Panc1 (cell line): Measurements from ENCODE around the gene NCOA5. TPM values are rescaled to one million over a fixed set of nuclear protein-coding genes. Genes with fewer than 3 reads are reported as not detected.

Experiments used
- ATAC-seq: fragments of 200-7000 bp; cut with Tn5 transposase; 2 replicates; pipeline ENCODE4 v1.9.1; 2020; ENCODE audit warnings: mild to moderate bottlenecking, moderate library complexity
- BruUV-seq: library from RNA; stranded (reverse); fragments of 400-500 nt; replicated peaks from 2 replicates; lab custom pipeline; 2021; lab: Mats Ljungman, UMichigan
- CTCF ChIA-PET: fragments of 300-600 bp; sonication (Branson Sonifier 250); formaldehyde crosslinking; loops from one replicate; lab custom pipeline; 2022; ENCODE audit warnings: antibody characterized with exemption; lab: Charles Lee
- POLR2A ChIA-PET: fragments of 300-600 bp; sonication (Branson Sonifier 250); formaldehyde crosslinking; loops from one replicate; lab custom pipeline; 2022; ENCODE audit warnings: antibody characterized with exemption; lab: Charles Lee
- DNase-seq: peaks from one replicate; pipeline ENCODE4 v3.0.0-alpha.2; 2010; ENCODE audit warnings: low read depth, low spot score
- H3K27ac ChIP-seq: 2 replicates; pipeline ENCODE4 v1.5.1; 2011; ENCODE audit warnings: mild to moderate bottlenecking, low read length, inconsistent platforms
- H3K27me3 ChIP-seq: fragments of 200-500 bp; sonication (Bioruptor generic); 2 replicates; pipeline ENCODE4 v1.6.0; 2014; ENCODE audit warnings: low read length, inconsistent platforms; ENCODE audit not compliant: control insufficient read depth, insufficient read depth
- H3K36me3 ChIP-seq: fragments of 200-500 bp; sonication (Bioruptor generic); 2 replicates; pipeline ENCODE4 v1.5.1; 2014; ENCODE audit warnings: inconsistent platforms, mild to moderate bottlenecking, low read length, moderate library complexity; ENCODE audit not compliant: control insufficient read depth, insufficient read depth
- H3K4me1 ChIP-seq: 2 replicates; pipeline ENCODE4 v1.5.1; 2011; ENCODE audit warnings: inconsistent platforms, mild to moderate bottlenecking, low read length, moderate library complexity; ENCODE audit not compliant: control insufficient read depth, insufficient read depth
- H3K4me3 ChIP-seq, 2 experiments: 2 replicates each; pipeline ENCODE4 v1.5.1; 2011 to 2012; ENCODE audit warnings: low read depth in 2 of 2, low read length in 2 of 2, mild to moderate bottlenecking in 2 of 2, inconsistent platforms in 1 of 2, moderate library complexity in 1 of 2
- H3K9me3 ChIP-seq: fragments of 200-500 bp; sonication (Bioruptor generic); 2 replicates; pipeline ENCODE4 v1.5.1; 2014; ENCODE audit warnings: low read depth, mild to moderate bottlenecking, inconsistent platforms, low read length, moderate library complexity; ENCODE audit not compliant: control insufficient read depth, insufficient read depth
- POLR2AphosphoS5 ChIP-seq: IDR thresholded peaks from 2 replicates; pipeline ENCODE4 v1.6.1; 2012; ENCODE audit warnings: mild to moderate bottlenecking, low read depth, low read length, moderate library complexity
- REST ChIP-seq, 2 experiments: IDR thresholded peaks; 2 replicates each; pipeline ENCODE4 v1.6.1; 2011 to 2012; ENCODE audit warnings: low read depth in 2 of 2, control low read depth in 1 of 2, low read length in 1 of 2, mild to moderate bottlenecking in 1 of 2, moderate library complexity in 1 of 2; ENCODE audit not compliant: insufficient read depth in 1 of 2
- SIN3A ChIP-seq: IDR thresholded peaks from 2 replicates; pipeline ENCODE4 v1.6.1; 2012; ENCODE audit warnings: low read depth, mild to moderate bottlenecking, low read length, moderate library complexity, borderline replicate concordance; ENCODE audit not compliant: insufficient read depth
- TCF7L2 ChIP-seq: IDR thresholded peaks from 2 replicates; pipeline ENCODE4 v1.6.1; 2011; ENCODE audit warnings: mild to moderate bottlenecking, low read depth, low read length, inconsistent platforms
- in situ Hi-C: cut with HindIII; loops from 2 replicates; pipeline ENCODE4 v1.10.0; 2016; ENCODE audit warnings: low sequenced_read_pairs, low pct_unique_long_range_greater_than_20kb
- intact Hi-C: fragments of 100-400 bp; cut with micrococcal nuclease; formaldehyde crosslinking; loops from one replicate; pipeline ENCODE4 v1.10.0; 2022; ENCODE audit not compliant: unreplicated experiment
- total RNA-seq: library from RNA; stranded (reverse); gene quantifications from one replicate; pipeline ENCODE4 v1.2.1, GENCODE V29; 2021; ENCODE audit not compliant: unreplicated experiment
- TF ChIP-seq, protein P1 (sequence below): fragments of 450-650 bp; IDR thresholded peaks from 2 replicates; pipeline ENCODE4 v1.5.1; 2017; ENCODE audit warnings: mild to moderate bottlenecking

NCOA5 gene
- total RNA-seq, 1 experiment from 2014 or later: 30.6 TPM

DNA sequence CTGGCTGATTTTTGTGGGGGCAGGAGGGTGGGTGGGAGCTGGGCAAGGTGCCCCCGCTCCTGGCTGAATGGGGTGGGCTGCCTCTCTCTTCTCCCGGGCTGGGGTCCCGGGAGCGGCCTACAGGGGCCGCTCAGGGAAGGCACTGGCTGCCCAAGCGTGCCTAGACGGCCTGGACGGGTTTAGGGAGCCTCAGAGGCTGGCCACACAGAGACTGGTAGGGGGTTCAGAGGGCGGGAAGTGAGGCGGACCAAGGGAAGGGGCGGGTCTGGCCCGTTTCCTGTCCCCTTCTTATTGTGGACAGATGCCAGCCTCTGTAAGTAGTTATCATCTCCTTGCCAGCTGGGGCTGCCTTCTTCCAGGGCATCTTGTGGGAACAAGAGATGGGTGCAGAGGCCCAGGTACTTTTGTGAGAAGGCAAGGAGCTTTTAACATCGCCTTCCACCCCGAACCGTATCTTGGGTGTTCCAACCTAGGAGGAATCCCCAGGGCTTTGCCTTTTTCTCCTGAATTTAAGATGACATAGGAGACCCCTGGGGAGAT is 28.8 kb upstream of the NCOA5 start:
- in situ Hi-C loops: no loop called here
- peak overlapping the region; percentile 62 to 81 for H3K4me3 ChIP-seq
- H3K4me1 ChIP-seq: peaks cover 13% of the 10 kb centered on the region; the same call in 1 of the 2 replicates
- H3K36me3 ChIP-seq: no peaks in the 10 kb centered on the region
- no TSS peak for BruUV-seq
- DNase-seq (no peak), ATAC-seq (peak; percentile 80)
- H3K9me3 ChIP-seq: no peaks in the 10 kb centered on the region
- CTCF ChIA-PET: interaction anchor here (1.0 kb wide), 1 partner anchor 96 kb away, joined by 3 read pairs; no protein-coding TSS in a partner anchor
- no peaks in the 10 kb centered on the region for H3K27me3 ChIP-seq
- POLR2A ChIA-PET: no interaction called here
- intact Hi-C loops: no loop called here
- TF ChIP-seq REST (IDR thresholded peaks at IDR 0.05; ENCODE audit: insufficient read depth in 1 of 2, low read depth in 2 of 2, low read length in 1 of 2) (no peak), POLR2AphosphoS5 (no peak), SIN3A (no peak), TCF7L2 (no peak)
- TF ChIP-seq, protein P1, sequence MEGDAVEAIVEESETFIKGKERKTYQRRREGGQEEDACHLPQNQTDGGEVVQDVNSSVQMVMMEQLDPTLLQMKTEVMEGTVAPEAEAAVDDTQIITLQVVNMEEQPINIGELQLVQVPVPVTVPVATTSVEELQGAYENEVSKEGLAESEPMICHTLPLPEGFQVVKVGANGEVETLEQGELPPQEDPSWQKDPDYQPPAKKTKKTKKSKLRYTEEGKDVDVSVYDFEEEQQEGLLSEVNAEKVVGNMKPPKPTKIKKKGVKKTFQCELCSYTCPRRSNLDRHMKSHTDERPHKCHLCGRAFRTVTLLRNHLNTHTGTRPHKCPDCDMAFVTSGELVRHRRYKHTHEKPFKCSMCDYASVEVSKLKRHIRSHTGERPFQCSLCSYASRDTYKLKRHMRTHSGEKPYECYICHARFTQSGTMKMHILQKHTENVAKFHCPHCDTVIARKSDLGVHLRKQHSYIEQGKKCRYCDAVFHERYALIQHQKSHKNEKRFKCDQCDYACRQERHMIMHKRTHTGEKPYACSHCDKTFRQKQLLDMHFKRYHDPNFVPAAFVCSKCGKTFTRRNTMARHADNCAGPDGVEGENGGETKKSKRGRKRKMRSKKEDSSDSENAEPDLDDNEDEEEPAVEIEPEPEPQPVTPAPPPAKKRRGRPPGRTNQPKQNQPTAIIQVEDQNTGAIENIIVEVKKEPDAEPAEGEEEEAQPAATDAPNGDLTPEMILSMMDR: no peak
- peak overlapping the region; percentile 60 for H3K27ac ChIP-seq

GRCh38 chr20:46117704-46118467 is 28.1 kb upstream of the NCOA5 start, which contains the start of gene CD40:
Gene CD40 (plus strand): TSS chr20:46118314. CDS start chr20:46118344, 30 bp downstream.
- Histone ChIP-seq H3K4me1 (peaks cover 13% of the 10 kb centered on the region; the same call in 1 of the 2 replicates), H3K36me3 (no peaks in the 10 kb centered on the region), H3K9me3 (no peaks in the 10 kb centered on the region), H3K4me3 (peak within 1 kb of the TSS; percentile 62 to 81), H3K27ac (peak within 1 kb of the TSS; percentile 60), H3K27me3 (no peaks in the 10 kb centered on the region)
- ChIA-PET CTCF (interaction anchor here (1.0 kb wide), 1 partner anchor 95 kb away, joined by 3 read pairs; no protein-coding TSS in a partner anchor), POLR2A (no interaction called here)
- in situ Hi-C loops: no loop called here
- ATAC-seq (peak; percentile 97), DNase-seq (peak; percentile 50)
- no TSS peak for BruUV-seq
- no peak for TF ChIP-seq SIN3A
- TF ChIP-seq POLR2AphosphoS5: peak; percentile 69; the same call in 1 of the 2 replicates
- no peak for TF ChIP-seq TCF7L2
- TF ChIP-seq, protein P1: no peak
- no peak for TF ChIP-seq REST (IDR thresholded peaks at IDR 0.05; ENCODE audit: insufficient read depth in 1 of 2, low read depth in 2 of 2, low read length in 1 of 2)
- intact Hi-C loops: no loop called here
